Loucy (cell line): ENCODE measurements around the gene CACNA2D3.

Experiments
- CTCF ChIP-seq: fragments of 200-600 bp; sonication (generic); conservative IDR thresholded peaks from 2 replicates; pipeline ENCODE4 v1.5.1; 2014; ENCODE audit warnings: mild to moderate bottlenecking, antibody characterized with exemption, low read length
- EZH2phosphoT487 ChIP-seq: fragments of 200-600 bp; IDR thresholded peaks from 2 replicates; pipeline ENCODE4 v1.6.1; 2018; ENCODE audit warnings: antibody characterized with exemption, mild to moderate bottlenecking, moderate library complexity, borderline replicate concordance

- no peak for TF ChIP-seq EZH2phosphoT487
- no peak for TF ChIP-seq CTCF
Measured at GRCh38 chr3:54159917-54160316, 37.6 kb downstream of the CACNA2D3 start.
